SHP77 treated with DMSO at 0.1 percent for 48 hours (cell line): ENCODE results near the gene SLC8A1.

Experiments used
- DNase-seq: peaks from one replicate; lab custom pipeline; 2025; lab: John Stamatoyannopoulos, UW

Gene SLC8A1

GRCh38 chr2:40421631-40422297 is 30.1 kb downstream of the SLC8A1 start:
- no peak for DNase-seq

- no peak for DNase-seq
Observed at GRCh38 chr2:40420478-40420877, 31.4 kb downstream of the SLC8A1 start.

GRCh38 chr2:40419364-40419762 is 32.5 kb downstream of the SLC8A1 start:
- DNase-seq = no peak

- no peak for DNase-seq
Observed at GRCh38 chr2:40418614-40419363, 33.1 kb downstream of the SLC8A1 start.

GRCh38 chr2:40416486-40416885 is 35.4 kb downstream of the SLC8A1 start:
- DNase-seq = no peak

GRCh38 chr2:40415391-40415790 is 36.5 kb downstream of the SLC8A1 start:
- no peak for DNase-seq

- no peak for DNase-seq
Observed at GRCh38 chr2:40412456-40412855, 39.4 kb downstream of the SLC8A1 start.

GRCh38 chr2:40410695-40411094 is 41.2 kb downstream of the SLC8A1 start:
- no peak for DNase-seq

- DNase-seq = no peak
Observed at GRCh38 chr2:40409734-40410133, 42.2 kb downstream of the SLC8A1 start.

- DNase-seq = no peak
Observed at GRCh38 chr2:40406485-40407289, 45.2 kb downstream of the SLC8A1 start.

GRCh38 chr2:40405465-40405864 is 46.4 kb downstream of the SLC8A1 start:
- no peak for DNase-seq

GRCh38 chr2:40404517-40404916 is 47.4 kb downstream of the SLC8A1 start:
- no peak for DNase-seq

- no peak for DNase-seq
Observed at GRCh38 chr2:40403233-40403836, 48.6 kb downstream of the SLC8A1 start.

GRCh38 chr2:40401896-40402295 is 50.0 kb downstream of the SLC8A1 start:
- DNase-seq = no peak

- DNase-seq = no peak
Observed at GRCh38 chr2:40400336-40400953, 51.4 kb downstream of the SLC8A1 start.

- no peak for DNase-seq
Observed at GRCh38 chr2:40397765-40398164, 54.1 kb downstream of the SLC8A1 start.

- DNase-seq = no peak
Observed at GRCh38 chr2:40396124-40396523, 55.8 kb downstream of the SLC8A1 start.

GRCh38 chr2:40395169-40396073 is 56.5 kb downstream of the SLC8A1 start:
- no peak for DNase-seq

- DNase-seq = no peak
Observed at GRCh38 chr2:40394597-40394996, 57.3 kb downstream of the SLC8A1 start.

- no peak for DNase-seq
Observed at GRCh38 chr2:40394031-40394430, 57.9 kb downstream of the SLC8A1 start.

GRCh38 chr2:40388161-40388560 is 63.7 kb downstream of the SLC8A1 start:
- DNase-seq = no peak
